ENCODE measurements around the gene ROBO1. TPM values are rescaled to one million over a fixed set of nuclear protein-coding genes. Genes with fewer than 3 reads are reported as not detected.

ROBO1 gene
- total RNA-seq, 1 donor from 2014 or later: 169 TPM

GRCh38 chr3:78860567-78860966, 907.2 kb downstream of the ROBO1 start:
- H3K36me3 ChIP-seq: no peaks in the 10 kb centered on the region
- H3K27me3 ChIP-seq: no peaks in the 10 kb centered on the region
- H3K9me3 ChIP-seq (ENCODE audit: low read depth): no peaks in the 10 kb centered on the region
- peaks cover 21% of the 10 kb centered on the region for H4K20me1 ChIP-seq (ENCODE audit: low read depth)
- Mint-ChIP-seq H3K27ac (no peak overlapping the region), H3K4me3 (no peak overlapping the region), H3K27me3 (ENCODE audit: insufficient read depth, low read depth) (no peaks in the 10 kb centered on the region), H3K36me3 (peaks cover 5% of the 10 kb centered on the region), H3K4me1 (no peaks in the 10 kb centered on the region), H3K9me3 (no peaks in the 10 kb centered on the region)
- H3F3A ChIP-seq (ENCODE audit: low read depth): peaks cover 2% of the 10 kb centered on the region
- DNase-seq (ENCODE audit: low spot score): no peak
- H3K4me2 ChIP-seq: no peak overlapping the region
- TF ChIP-seq CTCF (IDR thresholded peaks at IDR 0.05) (no peak), EZH2 (IDR thresholded peaks at IDR 0.05) (no peak), EZH2phosphoT487 (IDR thresholded peaks at IDR 0.05) (no peak)
- H3K27ac ChIP-seq: no peak overlapping the region
- no peak overlapping the region for H3K4me3 ChIP-seq
- H2AFZ ChIP-seq (replicated peaks): no peak overlapping the region
- no peak overlapping the region for H3K9ac ChIP-seq
- H3K4me1 ChIP-seq: peaks cover 8% of the 10 kb centered on the region
- peaks cover 94% of the 10 kb centered on the region for H3K79me2 ChIP-seq (ENCODE audit: low read depth)

- H3K4me1 Mint-ChIP-seq: no peaks in the 10 kb centered on the region
- Histone ChIP-seq H2AFZ (replicated peaks) (no peak overlapping the region), H3K4me3 (no peak overlapping the region), H3K4me2 (no peak overlapping the region), H3K27ac (no peak overlapping the region), H3K9ac (no peak overlapping the region), H3F3A (ENCODE audit: low read depth) (peaks cover 2% of the 10 kb centered on the region), H3K4me1 (peaks cover 6% of the 10 kb centered on the region), H3K27me3 (no peaks in the 10 kb centered on the region), H3K36me3 (no peaks in the 10 kb centered on the region), H4K20me1 (ENCODE audit: low read depth) (peaks cover 30% of the 10 kb centered on the region), H3K9me3 (ENCODE audit: low read depth) (no peaks in the 10 kb centered on the region), H3K79me2 (ENCODE audit: low read depth) (peaks cover 94% of the 10 kb centered on the region)
- H3K9me3 Mint-ChIP-seq: no peaks in the 10 kb centered on the region
- no peaks in the 10 kb centered on the region for H3K27me3 Mint-ChIP-seq (ENCODE audit: insufficient read depth, low read depth)
- no peak for DNase-seq (ENCODE audit: low spot score)
- H3K27ac Mint-ChIP-seq: no peak overlapping the region
- no peak overlapping the region for H3K4me3 Mint-ChIP-seq
- TF ChIP-seq CTCF (IDR thresholded peaks at IDR 0.05) (no peak), EZH2phosphoT487 (IDR thresholded peaks at IDR 0.05) (no peak), EZH2 (IDR thresholded peaks at IDR 0.05) (no peak)
- peaks cover 5% of the 10 kb centered on the region for H3K36me3 Mint-ChIP-seq
These were observed 908.9 kb downstream of the ROBO1 start for GRCh38 chr3:78858910-78859309.

GRCh38 chr3:78858174-78858573, 909.6 kb downstream of the ROBO1 start:
- no peak overlapping the region for H3K27ac Mint-ChIP-seq
- no peak for DNase-seq (ENCODE audit: low spot score)
- no peaks in the 10 kb centered on the region for H3K9me3 ChIP-seq (ENCODE audit: low read depth)
- H3K9ac ChIP-seq: no peak overlapping the region
- no peak overlapping the region for H3K4me3 ChIP-seq
- H4K20me1 ChIP-seq (ENCODE audit: low read depth): peaks cover 31% of the 10 kb centered on the region
- H2AFZ ChIP-seq (replicated peaks): no peak overlapping the region
- H3K36me3 ChIP-seq: no peaks in the 10 kb centered on the region
- H3K36me3 Mint-ChIP-seq: peaks cover 5% of the 10 kb centered on the region
- TF ChIP-seq CTCF (IDR thresholded peaks at IDR 0.05): no peak
- TF ChIP-seq EZH2 (IDR thresholded peaks at IDR 0.05): no peak
- no peak for TF ChIP-seq EZH2phosphoT487 (IDR thresholded peaks at IDR 0.05)
- no peaks in the 10 kb centered on the region for H3K9me3 Mint-ChIP-seq
- H3K27ac ChIP-seq: no peak overlapping the region
- H3F3A ChIP-seq (ENCODE audit: low read depth): peaks cover 2% of the 10 kb centered on the region
- H3K4me3 Mint-ChIP-seq: no peak overlapping the region
- H3K4me1 ChIP-seq: peaks cover 3% of the 10 kb centered on the region
- H3K27me3 ChIP-seq: no peaks in the 10 kb centered on the region
- H3K4me2 ChIP-seq: no peak overlapping the region
- no peaks in the 10 kb centered on the region for H3K27me3 Mint-ChIP-seq (ENCODE audit: insufficient read depth, low read depth)
- peaks cover 93% of the 10 kb centered on the region for H3K79me2 ChIP-seq (ENCODE audit: low read depth)
- H3K4me1 Mint-ChIP-seq: no peaks in the 10 kb centered on the region
